ENCODE results near the gene EIPR1.

DNA sequence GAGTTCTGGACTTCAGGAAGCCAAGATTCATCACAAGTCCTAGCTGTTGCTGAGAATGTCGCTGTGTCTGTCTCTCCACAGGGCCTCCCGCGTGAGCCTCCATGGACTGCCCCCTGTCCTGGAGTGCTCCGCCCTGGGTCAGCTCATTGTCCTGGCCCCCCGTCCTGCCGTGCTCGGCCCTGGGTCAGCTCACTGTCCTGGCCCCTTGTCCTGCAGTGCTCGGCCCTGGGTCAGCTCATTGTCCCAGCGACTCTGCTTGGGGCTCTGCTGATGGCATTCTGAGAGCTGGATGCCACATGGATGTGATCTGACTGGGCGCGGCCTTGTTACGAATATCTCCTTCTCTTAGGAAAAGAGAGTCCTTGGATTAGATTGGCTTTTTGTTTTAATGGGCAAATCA lies 78.5 kb downstream of the EIPR1 start:
- TF ChIP-seq, protein P1, sequence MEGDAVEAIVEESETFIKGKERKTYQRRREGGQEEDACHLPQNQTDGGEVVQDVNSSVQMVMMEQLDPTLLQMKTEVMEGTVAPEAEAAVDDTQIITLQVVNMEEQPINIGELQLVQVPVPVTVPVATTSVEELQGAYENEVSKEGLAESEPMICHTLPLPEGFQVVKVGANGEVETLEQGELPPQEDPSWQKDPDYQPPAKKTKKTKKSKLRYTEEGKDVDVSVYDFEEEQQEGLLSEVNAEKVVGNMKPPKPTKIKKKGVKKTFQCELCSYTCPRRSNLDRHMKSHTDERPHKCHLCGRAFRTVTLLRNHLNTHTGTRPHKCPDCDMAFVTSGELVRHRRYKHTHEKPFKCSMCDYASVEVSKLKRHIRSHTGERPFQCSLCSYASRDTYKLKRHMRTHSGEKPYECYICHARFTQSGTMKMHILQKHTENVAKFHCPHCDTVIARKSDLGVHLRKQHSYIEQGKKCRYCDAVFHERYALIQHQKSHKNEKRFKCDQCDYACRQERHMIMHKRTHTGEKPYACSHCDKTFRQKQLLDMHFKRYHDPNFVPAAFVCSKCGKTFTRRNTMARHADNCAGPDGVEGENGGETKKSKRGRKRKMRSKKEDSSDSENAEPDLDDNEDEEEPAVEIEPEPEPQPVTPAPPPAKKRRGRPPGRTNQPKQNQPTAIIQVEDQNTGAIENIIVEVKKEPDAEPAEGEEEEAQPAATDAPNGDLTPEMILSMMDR (IDR thresholded peaks at IDR 0.05) = no peak
- no peak for TF ChIP-seq EP300 (IDR thresholded peaks at IDR 0.05)
- no peak for TF ChIP-seq POLR2A (IDR thresholded peaks at IDR 0.05)

Measured in ovary (tissue), 3 donors.